OCI-LY7 (cell line): ENCODE results near the gene HS3ST3B1. TPM values are rescaled to one million over a fixed set of nuclear protein-coding genes. Genes with fewer than 3 reads are reported as not detected.

Experiments
- total RNA-seq, 2 experiments: library from RNA; depleted of rRNA in 1 of 2; stranded (reverse); fragments of >200 nt in 1 of 2; shearing (Covaris generic) in 1 of 2; gene quantifications; 2 replicates each; pipeline ENCODE4 v1.2.3, GENCODE V29; 2014 to 2022

Gene HS3ST3B1
- total RNA-seq, 2 experiments from 2014 or later, result 0.03 to 1.6 TPM

Other genes with a start within 250 kb of the HS3ST3B1 start
- 21.1 and 28.4 TPM in 2 replicates for gene COX10, start 231.6 kb upstream of the HS3ST3B1 start, total RNA-seq (2014; rRNA removed; shearing (Covaris generic))
- 24.9 and 26.5 TPM in 2 replicates for gene COX10, start 231.6 kb upstream of the HS3ST3B1 start, total RNA-seq (2022)
- not detected in 2 replicates for gene CDRT15, start 64.2 kb upstream of the HS3ST3B1 start, total RNA-seq (2014; rRNA removed; shearing (Covaris generic))
- not detected in 2 replicates for gene CDRT15, start 64.2 kb upstream of the HS3ST3B1 start, total RNA-seq (2022)